Measurements from ENCODE around the gene PXK. TPM values are rescaled to one million over a fixed set of nuclear protein-coding genes. Genes with fewer than 3 reads are reported as not detected.
"Not testable (repeated sequence)": the region's sequence is repeated elsewhere in the genome, so short reads cannot be mapped to it uniquely, and the experiment has no call there.

Gene PXK
- 31.2 TPM for total RNA-seq

DNA sequence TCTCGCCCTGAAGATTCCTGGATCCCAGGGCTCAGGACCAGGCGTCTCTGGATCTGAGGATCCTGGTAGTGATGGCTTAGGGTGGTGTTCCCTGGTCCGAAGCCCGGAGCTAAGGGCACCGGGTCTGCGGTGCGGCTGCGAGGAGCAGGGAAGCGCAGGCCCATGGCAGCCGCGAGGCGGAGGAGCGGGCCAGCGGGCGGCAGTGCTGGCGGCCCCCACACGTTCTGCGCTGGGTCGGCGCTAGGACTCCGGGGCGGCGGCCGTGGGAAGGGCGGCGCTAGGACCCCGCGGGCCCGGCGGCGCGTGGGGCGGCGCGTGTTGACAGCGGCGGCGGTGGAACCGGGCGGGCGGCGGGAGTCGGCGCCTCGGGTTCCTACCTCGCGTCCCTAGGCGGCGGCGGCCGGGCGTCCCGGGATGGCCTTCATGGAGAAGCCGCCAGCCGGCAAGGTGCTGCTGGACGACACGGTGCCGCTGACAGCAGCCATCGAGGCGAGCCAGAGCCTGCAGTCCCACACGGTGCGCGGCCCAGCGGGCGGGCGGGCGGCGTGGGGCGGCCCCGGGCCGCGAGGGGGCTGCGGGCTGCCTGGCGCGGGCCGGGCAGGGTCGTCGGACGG, at the start of gene PXK:
Gene PXK (plus strand): TSS at position 318 of the 614 bp plus-strand sequence. CDS start 97 bp downstream, at position 415.
- DNase-seq = peak; percentile 30

DNA sequence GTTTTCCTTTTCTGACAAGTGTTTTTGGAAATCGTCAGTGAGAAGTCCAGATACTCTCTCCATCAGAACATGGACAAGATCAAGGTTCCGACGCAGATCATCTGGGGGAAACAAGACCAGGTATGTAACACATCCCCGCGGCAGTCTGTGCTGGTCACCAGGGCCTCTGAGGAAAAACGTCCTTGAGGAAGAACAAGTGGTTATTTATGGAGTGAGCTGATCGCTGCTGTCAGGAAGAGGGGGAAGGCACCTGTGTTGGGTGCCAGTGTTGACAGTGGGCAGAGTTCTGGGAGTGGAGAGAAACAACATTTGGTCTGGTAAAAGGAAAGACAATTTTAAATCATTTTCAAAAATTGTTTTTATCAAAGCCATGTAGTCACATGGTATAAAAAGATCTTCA, 47.4 kb upstream of the PXK start:
- no peak for DNase-seq

DNA sequence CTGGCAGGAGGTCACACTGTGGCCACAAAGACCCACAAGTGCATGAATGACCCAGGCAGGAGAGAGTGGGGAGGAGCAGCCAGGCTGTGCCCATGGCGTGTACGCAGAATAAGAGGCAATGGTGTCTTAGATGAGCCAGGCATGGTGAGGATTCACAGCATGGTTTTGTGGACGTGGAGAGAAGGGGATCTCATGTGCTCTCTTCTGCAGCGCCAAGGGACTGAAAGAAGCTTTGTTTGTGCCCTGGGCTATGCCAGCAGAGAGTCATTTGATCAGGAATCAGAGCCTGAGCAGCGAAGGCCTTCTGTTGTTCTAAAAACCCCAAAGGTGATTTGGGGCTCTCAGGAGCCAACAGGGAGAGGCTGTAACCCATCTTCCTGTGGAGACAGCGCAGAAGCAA, 45.3 kb upstream of the PXK start:
- DNase-seq = no peak

DNA sequence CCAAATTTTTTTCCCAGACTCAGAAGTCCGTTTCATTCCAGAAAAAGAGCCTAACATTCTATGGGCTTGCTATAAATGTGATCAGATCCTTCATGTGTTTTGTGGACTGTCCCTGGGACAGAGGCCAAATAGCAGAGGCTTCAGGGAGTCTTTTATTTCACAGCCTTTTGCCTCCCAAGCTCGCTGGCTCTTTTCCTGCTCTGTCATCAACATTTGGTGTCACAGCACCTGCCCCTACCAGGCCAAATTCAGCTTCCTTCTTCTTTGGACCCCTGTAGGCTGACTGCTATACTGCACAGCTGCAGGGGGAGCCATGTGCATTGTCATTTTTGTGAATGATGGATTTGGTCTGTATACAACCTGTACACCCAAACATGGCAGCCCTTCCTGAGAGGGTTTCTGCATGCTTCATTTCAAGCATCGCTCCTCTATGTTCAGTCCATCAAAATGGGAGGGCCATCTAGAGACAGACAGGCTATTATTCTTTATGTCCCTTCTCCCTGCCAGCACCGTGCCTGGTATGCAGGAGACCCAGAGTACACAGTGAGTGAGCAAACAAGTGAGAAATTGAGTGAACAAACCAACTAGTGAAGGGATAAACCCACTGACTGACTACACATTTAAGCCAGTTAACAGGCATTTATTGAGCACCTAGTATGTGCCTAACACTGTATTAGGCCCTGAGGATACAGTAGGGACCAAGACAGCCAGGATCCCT, 44.5 kb upstream of the PXK start:
- no peak for DNase-seq

DNA sequence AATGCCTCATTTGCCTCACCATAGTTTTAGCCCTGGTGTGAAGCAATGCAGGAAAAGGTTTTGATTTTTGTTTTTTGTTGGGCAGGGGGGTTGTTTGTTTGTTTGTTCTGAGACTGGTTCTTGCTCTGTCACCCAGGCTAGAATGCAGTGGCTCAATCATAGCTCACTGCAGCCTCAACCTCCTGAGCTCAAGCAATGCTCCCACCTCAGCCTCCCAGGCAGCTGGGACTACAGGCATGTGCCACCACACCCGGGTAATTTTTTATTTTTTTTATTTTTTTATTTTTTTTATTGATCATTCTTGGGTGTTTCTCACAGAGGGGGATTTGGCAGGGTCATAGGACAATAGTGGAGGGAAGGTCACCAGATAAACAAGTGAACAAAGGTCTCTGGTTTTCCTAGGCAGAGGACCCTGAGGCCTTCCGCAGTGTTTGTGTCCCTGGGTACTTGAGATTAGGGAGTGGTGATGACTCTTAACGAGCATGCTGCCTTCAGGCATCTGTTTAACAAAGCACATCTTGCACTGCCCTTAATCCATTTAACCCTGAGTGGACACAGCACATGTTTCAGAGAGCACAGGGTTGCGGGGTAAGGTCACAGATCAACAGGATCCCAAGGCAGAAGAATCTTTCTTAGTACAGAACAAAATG, 43.6 kb upstream of the PXK start:
- not testable (repeated sequence) for DNase-seq

DNA sequence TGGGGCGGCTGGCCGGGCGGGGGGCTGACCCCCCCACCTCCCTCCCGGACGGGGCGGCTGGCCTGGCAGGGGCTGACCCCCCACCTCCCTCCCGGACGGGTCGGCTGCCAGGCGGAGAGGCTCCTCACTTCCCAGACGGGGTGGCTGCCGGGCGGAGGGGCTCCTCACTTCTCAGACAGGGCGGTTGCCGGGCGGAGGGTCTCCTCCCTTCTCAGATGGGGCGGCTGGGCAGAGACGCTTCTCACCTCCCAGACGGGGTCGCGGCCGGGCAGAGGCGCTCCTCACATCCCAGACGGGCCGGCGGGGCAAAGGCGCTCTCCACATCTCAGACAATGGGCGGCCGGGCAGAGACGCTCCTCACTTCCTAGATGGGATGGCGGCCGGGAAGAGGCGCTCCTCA, 42.2 kb upstream of the PXK start:
- not testable (repeated sequence) for DNase-seq

DNA sequence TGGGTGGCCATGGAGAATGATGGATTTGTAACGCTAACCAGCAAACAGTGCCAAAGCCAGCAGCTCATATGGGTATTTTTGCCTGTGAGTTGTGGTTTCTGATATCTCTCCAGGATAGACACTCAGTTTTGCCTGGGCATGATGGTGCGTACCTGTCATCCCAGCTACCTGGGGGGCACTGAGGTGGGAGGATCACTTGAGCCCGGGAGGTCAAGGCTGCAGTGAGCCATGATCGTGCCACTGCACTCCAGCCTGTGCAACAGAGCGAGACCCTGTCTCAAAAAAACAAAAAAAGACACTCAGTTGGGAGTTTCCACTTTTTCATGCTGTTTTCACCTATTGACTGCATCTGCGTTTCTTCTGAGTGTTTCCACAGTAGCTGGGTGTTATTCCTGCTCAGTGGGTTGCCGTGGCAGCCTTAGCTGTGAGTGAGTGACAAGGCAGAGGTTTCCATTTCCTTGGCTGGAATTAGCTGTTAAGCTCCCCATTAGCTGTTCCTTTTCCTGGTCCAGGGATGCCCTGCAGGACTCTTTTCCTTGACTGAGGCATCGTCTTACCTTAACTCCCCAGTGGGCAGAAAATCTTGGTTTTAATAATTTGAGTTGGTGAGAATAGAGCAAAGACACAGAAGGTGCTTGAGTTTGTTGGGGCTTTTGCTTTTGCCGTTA, 40.9 kb upstream of the PXK start:
- DNase-seq = no peak

DNA sequence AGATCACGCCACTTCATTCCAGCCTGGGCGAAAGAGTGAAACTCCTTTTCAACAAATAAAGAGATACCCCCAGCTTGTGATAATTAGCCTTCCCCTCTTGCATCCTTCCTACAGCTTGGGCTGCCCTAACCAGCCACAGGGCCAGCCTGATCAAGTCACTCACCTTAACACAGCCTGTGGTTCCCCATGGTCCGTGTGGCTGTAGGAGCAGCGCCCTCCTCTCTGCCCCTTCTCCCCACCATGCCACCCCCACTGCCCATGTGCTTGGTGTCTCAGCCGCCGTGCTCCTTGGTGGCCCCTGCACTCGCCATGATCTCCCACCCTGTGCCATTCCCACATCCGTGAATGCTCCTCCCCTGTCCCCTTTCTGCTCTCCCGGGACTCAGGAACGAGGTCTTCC, 39.8 kb upstream of the PXK start:
- DNase-seq = no peak

DNA sequence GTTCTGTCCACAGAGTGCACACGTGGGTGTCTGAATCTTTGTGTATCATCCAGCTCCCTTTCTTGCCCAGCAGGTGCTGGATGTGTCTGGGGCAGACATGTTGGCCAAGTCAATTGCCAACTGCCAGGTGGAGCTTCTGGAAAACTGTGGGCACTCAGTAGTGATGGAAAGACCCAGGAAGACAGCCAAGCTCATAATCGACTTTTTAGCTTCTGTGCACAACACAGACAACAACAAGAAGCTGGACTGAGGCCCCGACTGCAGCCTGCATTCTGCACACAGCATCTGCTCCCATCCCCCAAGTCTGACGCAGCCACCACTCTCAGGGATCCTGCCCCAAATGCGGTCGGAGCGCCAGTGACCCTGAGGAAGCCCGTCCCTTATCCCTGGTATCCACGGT, 39.2 kb upstream of the PXK start:
- DNase-seq = no peak

DNA sequence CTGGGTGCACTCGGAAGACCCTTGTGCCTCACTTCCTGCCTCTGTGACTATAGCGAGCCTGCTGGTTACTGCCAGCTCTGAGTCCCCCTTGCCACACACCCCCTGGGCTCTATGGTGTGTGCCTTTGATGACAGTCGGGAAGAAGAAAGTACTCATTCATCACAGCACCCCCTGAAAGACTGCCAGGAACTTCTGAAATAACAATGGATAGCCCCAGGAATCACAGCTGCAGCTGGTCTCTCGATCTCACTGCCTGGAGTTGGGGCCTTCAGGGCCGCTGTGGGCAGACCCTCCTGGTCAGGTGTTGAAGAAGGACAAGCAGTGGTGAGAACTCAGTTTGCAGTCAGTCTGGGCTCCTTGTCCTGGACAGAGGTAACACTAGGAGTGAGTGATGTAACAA, 36.4 kb upstream of the PXK start:
- DNase-seq = no peak

DNA sequence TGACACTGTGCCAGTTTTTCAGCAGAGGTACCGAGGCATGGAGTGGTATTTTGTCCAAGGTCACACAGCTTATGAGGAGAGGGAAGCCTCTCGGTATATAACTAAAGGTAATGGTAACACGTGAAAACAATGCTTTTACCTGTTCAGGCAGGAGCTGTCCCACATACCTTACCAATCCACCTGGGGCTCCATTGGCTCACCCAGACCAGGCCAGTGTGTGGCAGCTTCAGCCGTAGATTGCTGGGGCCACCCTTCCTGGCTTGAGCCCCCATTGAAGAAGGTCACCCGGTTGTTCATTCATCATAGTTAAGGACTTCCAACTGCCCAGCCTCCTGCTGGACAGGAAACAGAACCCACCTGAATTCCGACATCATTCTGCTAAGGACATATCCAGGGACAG, 35.8 kb upstream of the PXK start:
- DNase-seq = no peak

DNA sequence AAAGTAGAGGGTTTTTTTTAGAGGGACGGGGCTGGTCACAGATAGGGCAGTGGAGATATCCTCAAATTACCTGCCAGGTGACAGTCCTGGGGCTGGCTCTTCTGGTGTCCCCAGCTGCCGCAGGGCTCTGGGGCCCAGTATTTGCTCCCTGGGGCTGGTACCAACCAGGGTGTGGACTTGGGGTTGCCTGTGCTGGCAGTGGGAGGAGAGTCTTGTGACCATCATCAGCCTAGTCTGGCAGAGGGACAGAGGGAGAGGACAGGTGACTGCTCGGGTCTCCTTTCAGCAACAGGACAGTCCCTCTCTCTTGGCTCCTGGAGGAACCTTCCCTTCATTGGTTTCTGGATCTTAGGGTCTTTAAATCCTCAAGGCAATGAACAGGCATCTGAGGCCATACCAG, 34.5 kb upstream of the PXK start:
- no peak for DNase-seq

DNA sequence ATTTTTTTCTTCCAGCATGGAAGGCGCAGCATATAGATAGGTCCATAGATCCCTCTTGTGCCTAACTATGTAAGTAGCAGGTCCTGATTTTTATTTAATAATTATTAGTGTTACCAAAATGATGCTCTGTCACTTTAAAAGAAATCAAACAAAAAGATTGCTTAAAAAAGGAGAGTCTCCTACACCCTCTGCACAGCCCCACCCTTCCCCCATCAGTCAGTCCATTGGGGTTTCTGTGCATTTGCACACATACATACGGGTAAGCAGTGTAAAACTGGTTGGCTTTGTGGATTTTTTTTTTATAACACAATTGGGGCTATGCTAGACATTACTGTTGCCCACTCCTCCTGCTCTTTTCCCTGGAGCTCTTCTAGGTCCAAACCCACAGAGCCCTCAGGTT, 33.6 kb upstream of the PXK start:
- DNase-seq = no peak

DNA sequence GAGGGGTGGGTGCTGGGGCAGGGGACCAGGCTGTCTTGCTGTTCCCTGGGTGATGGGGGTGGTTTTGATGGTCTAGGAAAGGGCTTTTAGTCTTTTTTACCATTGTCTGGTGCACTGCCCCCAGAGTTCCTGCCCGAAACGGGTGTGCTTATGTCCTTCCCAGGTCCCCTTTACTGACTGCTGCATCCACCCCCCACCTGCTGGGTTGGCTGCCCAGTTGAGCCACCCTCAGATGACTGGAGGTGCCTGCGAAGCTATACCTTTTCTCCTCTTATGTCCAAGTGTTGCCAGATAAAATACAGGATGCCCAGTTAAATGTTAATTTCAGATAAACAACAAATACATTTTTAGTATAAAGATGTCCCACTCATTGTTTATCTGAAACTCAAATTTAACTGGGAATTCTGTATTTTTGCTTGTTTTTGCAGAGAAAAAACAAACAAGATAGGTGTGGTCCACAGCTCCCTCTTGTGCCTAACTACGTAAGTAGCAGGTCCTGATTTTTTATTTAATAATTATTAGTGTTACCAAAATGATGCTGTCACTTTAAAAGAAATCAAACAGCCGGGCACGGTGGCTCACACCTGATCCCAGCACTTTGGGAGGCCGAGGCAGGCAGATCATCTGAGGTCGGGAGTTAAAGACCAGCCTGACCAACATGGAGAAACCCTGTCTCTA, 32.7 kb upstream of the PXK start:
- peak; percentile 47 for DNase-seq

DNA sequence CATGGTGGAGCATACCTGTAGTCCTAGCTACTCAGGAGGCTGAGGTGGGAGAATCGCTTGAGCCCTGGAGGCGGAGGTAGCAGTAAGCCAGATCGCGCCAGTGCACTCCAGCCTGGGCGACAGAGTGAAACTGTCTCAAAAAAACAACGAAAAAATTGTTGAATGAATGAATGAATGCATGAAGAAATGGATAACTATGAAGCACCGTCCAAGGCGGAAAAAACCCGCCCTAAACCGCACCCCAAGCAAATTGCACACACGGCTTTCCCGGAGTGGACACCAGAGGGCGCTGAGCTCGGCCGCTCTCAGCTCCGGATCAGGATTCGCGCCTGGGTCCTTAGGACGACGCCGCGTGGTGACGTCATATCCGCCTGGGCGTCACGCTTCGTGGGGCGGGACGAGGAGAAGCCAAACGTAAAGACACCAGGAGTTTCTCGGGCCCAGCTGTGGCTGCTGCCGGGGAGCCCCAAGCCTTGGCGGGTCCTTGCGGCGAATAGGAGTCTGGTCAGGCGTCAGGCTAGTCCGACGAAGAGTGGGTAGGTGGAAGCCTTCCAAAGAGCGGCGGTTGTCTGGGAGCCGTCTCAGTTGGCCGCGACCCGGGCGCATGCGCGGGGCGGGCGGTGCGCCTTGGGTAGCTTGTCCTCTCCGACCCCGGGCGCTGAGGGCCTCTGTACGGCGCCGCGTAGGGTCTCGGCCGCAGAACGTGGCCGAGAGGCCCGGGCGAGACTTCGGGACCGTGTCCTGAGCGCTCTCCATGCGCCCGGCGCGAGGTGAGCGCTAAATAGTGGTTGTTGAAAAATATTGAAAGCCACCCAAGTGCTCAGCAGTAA, 26.6 kb upstream of the PXK start, which contains the start of the genes HTD2 and RPP14:
Gene HTD2 (plus strand): TSS at position 639 of the 830 bp plus-strand sequence. CDS start 11,094 bp downstream, outside the sequence.
Gene RPP14 (plus strand): TSS at position 364 of the 830 bp plus-strand sequence. CDS start 4,085 bp downstream, outside the sequence.
- peak; percentile 97 for DNase-seq

DNA sequence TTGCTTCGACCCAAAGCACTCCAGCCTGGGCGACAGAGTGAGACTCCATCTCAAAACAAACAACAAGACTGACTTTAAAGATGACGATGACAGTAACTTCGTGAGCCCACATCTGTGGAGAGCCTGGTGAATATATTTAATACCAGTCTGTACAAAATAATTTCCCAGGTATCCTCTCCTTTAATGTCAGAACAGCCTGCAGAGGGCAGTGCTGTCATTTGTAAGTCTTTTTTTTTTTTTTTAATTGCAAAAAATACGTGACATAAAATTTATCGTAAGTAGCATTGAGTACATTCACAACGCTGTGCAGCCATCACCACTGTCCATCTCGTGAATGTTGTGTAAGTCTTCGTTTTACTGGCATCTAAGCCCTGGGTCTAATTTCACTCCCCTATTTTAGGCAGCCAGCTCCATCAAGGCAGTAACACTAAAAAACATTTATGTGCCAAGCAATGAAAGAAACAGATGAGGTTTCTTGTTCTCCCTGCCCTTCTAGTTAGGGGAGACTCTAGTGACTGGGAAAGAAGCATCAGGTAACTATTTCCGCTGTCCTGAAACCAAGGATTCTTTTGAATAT, 25.0 kb upstream of the PXK start:
- no peak for DNase-seq

DNA sequence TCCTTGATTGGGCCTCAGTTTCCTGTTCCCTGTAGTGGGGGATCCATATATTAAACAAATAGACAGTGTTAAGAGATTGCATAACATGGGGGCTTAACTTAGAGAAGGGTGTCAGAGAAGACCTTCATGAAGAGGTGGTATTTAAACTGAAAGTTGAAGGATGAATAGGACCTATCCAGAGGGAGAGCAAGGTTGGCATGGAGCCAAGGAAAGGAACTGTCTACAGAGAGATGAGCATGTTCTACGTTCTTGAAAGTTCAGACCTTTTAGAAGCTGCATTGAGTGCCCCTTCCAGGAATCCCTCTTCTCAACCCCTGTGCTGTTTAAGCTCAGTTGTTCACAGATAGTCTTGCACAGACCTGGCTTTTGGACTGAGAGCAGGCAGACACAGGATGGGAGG, 24.0 kb upstream of the PXK start:
- DNase-seq = no peak

DNA sequence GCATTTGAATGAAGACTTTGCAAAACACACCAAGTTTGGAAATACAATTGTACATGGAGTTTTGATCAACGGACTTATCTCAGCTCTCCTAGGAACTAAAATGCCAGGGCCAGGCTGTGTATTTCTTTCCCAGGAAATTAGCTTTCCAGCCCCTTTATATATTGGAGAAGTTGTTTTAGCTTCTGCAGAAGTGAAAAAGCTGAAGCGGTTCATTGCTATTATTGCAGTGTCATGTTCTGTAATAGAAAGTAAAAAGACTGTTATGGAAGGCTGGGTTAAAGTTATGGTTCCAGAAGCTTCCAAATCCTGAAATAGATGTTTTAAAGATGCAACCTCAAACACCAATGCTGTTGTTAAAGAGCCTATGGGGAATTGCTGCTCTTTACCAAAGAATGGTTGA, 14.9 kb upstream of the PXK start:
- no peak for DNase-seq

DNA sequence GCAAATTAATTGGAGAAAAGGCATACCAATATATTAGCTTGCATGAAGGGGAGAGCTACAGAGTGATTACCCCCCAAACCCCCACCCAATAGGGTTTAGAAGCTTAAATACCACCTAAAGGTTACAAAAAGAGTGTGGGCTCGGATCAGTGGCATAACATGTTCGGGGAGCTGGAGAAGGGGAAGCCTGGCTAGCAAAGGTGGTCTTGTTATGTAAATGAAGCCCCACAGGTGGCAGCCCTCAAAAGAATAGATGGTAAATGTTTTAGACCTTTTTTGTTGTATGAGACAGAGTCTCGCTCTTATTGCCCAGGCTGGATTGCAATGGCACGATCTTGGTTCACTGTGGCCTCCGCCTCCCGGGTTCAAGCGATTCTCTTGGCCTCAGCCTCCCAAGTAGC, 10.9 kb upstream of the PXK start:
- no peak for DNase-seq

DNA sequence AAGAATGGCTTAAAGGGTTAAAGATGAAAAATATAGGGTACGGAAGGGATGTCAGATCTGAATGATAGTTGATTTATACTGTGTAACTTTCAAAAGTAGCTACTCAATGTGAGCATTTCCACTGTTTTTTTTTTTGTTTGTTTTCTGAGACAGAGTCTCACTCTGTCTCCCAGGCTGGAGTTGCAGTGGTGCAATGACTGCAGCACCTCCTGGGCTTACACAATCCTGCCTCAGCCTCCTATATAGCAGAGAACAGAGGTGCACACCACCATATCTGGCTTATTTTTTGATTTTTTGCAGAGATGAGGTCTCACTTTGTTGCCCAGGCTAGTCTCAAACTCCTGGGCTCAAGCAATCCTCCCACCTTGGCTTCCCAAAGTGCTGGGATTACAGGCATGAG, 9.9 kb upstream of the PXK start:
- no peak for DNase-seq
